ENCODE data around the gene EDNRA. TPM values are rescaled to one million over a fixed set of nuclear protein-coding genes. Genes with fewer than 3 reads are reported as not detected.

The EDNRA gene
- total and polyA plus RNA-seq, 9 of the 15 experiments (the other 6 are each of a cell fraction or from before 2014, with no cell fraction given) = not detected

GRCh38 chr4:147496500-147496899 is 15.6 kb downstream of the EDNRA start:
- no peak overlapping the region for H2AFZ ChIP-seq (ENCODE audit: low read depth, low read length)
- H3K4me3 ChIP-seq = no peak overlapping the region
- no peaks in the 10 kb centered on the region for H3K4me1 ChIP-seq (replicated peaks in 1 of 2; ENCODE audit: control insufficient read depth in 2 of 2, insufficient read depth in 2 of 2, low read length in 2 of 2)
- DNase-seq (ENCODE audit: extremely low read depth in 1 of 4, low spot score in 3 of 4) (no peak), ATAC-seq (no peak), FAIRE-seq (no peak)
- CTCF ChIA-PET (ENCODE audit: low intra/inter-chr PET ratio) = no interaction called here
- H4K20me1 ChIP-seq (replicated peaks; ENCODE audit: control insufficient read depth, insufficient read depth, low read length) = no peaks in the 10 kb centered on the region
- in situ Hi-C loops (cut with MboI) = no loop called here
- intact Hi-C loops (cut with micrococcal nuclease) = no loop called here
- H3K9me3 ChIP-seq (replicated peaks; ENCODE audit: control insufficient read depth, insufficient read depth, low read depth, low read length) = no peaks in the 10 kb centered on the region
- H3K9ac ChIP-seq (ENCODE audit: insufficient read depth in 1 of 2, low read depth in 2 of 2, low read length in 2 of 2) = no peak overlapping the region
- no TSS peak for BruUV-seq (replicated peaks)
- no peaks in the 10 kb centered on the region for H3K27me3 ChIP-seq (ENCODE audit: control insufficient read depth in 2 of 2, insufficient read depth in 2 of 2, low read length in 2 of 2)
- H3K27ac ChIP-seq (ENCODE audit: extremely low read depth, low read depth, low read length) = no peak overlapping the region
- no peaks in the 10 kb centered on the region for H3K36me3 ChIP-seq (ENCODE audit: control insufficient read depth, insufficient read depth, low read length)
- no peaks in the 10 kb centered on the region for H3K9me1 ChIP-seq (ENCODE audit: control insufficient read depth, insufficient read depth, low read length)
- POLR2A ChIA-PET = no interaction called here
- WGBS (ENCODE audit: insufficient coverage, low coverage, missing lambda C conversion rate) = 0% methylated on average over 1 of the region's 1 CpG
- no peaks in the 10 kb centered on the region for H3K79me2 ChIP-seq (ENCODE audit: control insufficient read depth, insufficient read depth, low read length)
- H3K4me2 ChIP-seq (ENCODE audit: insufficient read depth, low read length) = no peak overlapping the region
- TF ChIP-seq THRA (IDR thresholded peaks at IDR 0.05) (no peak), ZNF507 (tag; conservative IDR thresholded peaks at IDR 0.05) (no peak), MBD1 (CRISPR knock-in tag; IDR thresholded peaks at IDR 0.05) (no peak), ZNF592 (IDR thresholded peaks at IDR 0.05) (no peak), ARID3B (CRISPR knock-in tag; IDR thresholded peaks at IDR 0.05; ENCODE audit: borderline replicate concordance) (no peak), FUS (optimal IDR thresholded peaks at IDR 0.05; ENCODE audit: low read depth, low read length) (no peak), EP400 (IDR thresholded peaks at IDR 0.05) (no peak), CC2D1A (IDR thresholded peaks at IDR 0.05) (no peak), OTX1 (CRISPR knock-in tag; IDR thresholded peaks at IDR 0.05) (no peak), CREB3L1 (IDR thresholded peaks at IDR 0.05; ENCODE audit: borderline replicate concordance, low read depth) (no peak)
- TF ChIP-seq, protein P1, sequence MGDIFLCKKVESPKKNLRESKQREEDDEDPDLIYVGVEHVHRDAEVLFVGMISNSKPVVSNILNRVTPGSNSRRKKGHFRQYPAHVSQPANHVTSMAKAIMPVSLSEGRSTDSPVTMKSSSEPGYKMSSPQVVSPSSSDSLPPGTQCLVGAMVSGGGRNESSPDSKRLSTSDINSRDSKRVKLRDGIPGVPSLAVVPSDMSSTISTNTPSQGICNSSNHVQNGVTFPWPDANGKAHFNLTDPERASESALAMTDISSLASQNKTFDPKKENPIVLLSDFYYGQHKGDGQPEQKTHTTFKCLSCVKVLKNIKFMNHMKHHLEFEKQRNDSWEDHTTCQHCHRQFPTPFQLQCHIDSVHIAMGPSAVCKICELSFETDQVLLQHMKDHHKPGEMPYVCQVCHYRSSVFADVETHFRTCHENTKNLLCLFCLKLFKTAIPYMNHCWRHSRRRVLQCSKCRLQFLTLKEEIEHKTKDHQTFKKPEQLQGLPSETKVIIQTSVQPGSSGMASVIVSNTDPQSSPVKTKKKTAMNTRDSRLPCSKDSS (IDR thresholded peaks at IDR 0.05; ENCODE audit: low read depth, partially characterized antibody) = no peak
